HG03432 (cell line): ENCODE results near the gene FAHD1.

ENCODE experiments used
- ATAC-seq: cut with Tn5 transposase; IDR thresholded peaks from one replicate; pipeline ENCODE4 v1.9.1; 2021; ENCODE audit warnings: mild to moderate bottlenecking, moderate library complexity; ENCODE audit not compliant: unreplicated experiment

Gene FAHD1

DNA sequence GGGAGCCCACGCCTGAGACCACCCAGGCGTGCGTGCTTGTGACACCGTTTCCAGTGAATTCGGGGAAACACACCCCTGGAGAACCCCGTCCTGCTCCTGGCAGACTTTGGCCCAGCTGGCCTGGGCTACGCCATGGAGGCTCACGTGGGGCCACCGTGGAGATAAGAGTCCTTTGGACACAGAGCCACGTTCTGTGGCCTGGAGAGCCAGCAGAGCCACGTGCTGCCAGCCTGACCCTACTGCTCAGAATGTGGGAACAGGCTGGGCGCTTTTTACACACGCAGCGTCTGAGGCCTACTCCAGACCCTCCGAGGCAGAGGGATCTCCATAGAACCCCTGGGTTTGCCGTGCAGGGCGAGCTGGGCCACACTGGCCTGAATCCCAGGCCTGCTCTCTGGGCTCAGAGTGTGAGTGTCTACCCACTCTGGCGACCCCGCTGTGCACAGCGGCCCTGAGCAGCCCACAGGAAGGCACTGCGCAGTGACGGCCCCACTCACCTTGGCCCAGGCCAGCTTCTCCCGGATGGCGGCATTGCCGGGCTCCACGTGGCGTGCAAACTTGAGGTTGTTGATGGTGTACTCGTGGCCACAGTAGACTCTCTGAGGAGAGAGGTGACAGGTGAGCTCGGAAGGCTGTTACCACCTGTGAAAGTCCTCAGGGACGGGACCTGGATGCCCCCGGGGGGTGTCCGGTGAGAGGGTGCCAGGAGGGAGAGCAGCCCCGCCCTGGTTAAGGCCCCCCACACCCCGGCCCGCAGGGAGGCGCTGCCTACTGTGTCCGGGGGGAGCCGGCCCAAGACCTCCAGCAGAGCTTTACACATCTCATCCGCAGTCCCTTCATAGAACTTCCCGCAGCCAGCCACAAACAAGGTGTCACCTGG, 10.4 kb upstream of the FAHD1 start:
- no peak for ATAC-seq

DNA sequence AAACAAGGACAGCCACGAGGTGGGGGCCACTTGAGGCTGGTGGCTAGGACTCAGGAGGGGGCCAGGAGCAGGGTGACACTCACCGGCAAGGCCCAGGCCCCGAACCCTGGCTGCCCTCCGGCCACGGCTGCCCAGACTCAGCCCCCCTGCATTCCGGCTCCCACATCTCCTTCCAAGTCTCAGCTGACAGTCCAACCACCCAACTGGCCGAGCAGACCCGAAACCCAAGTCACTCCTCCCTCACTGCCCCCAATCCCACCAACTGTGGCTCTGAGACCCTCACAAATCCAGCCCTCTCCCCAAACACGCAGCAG, 9.8 kb upstream of the FAHD1 start:
- no peak for ATAC-seq

DNA sequence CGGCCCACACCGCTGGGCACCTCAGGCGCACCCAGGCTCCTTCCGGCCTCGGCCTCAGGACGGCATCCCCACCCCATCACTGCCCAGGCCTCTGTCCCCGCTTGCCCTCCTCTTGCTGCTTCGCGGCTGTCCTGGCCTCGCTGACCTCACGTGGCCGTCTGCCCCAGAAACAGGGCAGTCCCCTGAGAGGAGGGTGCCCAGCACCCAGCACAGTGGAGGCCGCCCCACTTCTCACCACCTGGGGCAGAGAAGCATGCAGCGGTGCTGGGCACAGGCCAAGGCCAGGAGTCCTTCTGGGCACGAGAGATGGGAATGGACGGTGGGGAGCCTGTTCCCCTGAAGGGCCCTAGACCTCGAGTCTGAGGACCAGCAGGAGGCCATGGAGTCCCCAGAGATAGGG, 9.3 kb upstream of the FAHD1 start:
- ATAC-seq, result no peak

DNA sequence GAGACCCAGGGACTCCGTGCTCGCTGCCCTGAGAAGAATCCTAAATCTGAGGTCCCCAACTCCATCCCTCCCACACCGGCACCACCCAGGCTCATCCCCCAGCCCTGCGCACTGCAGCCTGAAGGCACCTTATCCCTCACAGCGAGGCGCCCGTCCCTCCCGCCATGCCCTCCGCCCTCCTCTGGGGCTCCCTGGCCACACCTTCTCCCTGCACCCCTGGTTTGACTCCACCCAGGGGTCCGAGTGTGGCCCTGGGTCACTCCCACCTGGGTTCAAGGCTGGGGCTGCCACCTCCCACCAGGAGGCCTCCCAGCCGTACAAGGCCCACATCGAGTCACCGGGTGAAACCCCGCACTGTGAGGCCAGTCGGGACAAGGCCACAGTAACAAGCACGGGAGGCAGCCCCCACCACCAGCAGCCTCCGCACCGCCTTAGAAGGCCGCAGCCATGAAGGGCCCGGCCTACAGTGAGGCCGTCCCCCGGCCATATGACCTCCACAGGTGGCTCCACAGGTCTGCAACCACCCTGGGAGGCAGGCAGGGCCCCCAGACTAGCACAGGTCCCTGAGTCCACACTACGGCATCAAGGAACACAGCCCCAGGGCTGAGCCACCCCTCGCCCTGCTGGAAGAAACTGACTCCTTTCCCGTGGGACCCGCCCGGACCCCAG, 8.7 kb upstream of the FAHD1 start:
- no peak for ATAC-seq

DNA sequence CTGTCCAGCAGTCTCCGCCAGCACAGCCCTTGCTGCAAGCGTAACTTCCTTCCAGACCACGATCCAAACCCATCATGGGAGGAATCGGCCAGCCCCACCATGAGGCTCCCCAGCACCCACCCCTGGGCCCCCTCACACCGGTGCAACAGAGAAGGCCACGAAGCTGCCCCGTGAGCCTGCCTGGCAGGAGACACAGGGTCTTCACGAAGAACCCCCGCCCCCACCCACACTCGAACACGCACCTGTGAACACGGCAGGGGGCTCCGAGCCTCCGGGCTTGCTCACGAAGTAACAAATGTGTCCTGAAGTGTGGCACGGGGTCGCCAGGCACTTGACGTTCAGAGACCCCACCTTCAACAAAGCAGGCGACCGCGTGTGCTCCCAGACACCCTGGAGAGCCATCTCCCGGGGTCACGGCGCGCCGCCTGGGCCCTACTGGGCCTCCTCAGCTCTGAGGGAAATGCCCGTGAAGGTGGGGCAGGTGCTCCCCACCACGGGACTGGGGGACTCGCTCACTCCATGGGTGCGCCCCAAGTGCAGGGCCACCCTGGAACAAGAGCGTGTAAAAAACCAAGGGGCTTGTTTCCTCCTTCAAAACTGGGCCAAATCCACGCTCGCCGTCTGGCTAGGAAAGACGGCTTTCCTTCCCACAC, 8.0 kb upstream of the FAHD1 start:
- ATAC-seq, result no peak

DNA sequence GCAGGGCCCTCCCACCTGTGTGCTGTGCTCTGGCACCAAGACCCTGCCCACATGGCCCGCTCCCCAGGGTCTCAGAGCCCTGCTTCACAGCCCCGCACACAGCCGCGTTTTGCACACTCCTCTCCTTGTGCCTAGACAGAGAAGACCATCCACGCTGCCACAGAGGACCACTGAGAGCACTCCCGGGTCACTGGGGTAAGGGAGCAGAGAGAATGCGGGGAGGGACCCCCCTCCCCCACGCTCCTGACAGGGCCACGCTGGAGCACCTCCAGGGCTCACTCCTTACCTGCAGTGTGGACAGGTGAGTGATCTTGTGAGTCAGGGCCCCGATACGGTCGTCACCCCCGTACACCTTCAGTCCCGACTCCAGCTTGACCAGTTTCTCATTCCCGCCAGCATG, 7.4 kb upstream of the FAHD1 start:
- no peak for ATAC-seq

DNA sequence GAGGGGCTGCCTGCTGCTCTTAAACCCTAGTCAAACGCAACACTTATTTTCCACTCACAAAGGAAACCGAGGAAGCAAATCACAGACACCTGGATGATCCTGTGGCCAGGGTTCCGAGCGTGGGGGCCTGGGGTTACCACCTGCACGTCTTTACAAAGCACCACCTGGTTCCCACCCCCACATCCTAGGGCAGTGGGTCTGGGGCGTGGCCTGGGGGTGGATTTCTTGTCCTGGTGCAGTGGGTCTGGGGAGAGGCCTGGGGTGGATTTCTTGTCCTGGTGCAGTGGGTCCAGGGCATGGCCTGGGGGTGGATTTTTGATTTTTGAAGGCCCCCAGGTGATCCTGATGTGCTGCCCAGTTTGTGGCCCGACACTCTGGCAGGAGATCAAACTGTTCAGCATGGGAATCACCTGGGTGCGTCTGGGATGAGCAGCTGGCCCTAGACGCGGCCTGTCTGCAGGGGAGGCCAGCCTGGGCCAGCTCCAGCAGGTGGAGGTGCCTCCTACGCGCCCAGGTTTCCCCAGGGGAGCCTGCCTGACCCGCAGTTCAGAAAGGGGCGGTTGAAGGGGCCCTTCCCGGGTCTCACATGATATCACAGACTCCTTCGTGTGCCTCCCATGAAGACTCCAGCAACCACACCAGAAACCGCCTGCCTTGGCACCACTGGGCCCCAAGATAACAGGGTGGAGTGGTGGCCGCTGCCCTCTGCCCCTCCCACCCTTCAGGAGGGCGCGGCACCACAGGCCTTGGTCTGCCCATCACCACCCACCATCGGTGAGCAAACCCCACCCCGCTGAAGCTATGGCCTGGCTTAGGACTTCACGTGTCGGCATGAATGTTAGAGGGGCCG, 6.7 kb upstream of the FAHD1 start:
- no peak for ATAC-seq

DNA sequence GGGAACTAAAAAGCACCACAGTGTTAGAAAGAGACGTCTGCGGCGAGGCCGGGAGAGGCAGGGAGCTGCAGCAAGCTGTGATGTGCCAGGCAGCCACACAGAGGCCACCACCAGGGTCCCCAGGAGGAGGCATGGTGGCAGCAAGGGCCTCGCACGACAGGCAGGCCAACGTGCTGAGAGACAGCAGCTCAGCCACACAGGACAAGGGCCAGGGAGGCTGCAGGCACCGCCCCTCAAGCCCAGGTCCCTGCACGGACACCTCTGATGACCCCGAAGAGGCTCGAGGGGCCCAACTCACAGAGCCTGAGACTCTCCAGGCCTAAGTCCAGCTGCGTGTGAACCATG, 6.1 kb upstream of the FAHD1 start:
- no peak for ATAC-seq

DNA sequence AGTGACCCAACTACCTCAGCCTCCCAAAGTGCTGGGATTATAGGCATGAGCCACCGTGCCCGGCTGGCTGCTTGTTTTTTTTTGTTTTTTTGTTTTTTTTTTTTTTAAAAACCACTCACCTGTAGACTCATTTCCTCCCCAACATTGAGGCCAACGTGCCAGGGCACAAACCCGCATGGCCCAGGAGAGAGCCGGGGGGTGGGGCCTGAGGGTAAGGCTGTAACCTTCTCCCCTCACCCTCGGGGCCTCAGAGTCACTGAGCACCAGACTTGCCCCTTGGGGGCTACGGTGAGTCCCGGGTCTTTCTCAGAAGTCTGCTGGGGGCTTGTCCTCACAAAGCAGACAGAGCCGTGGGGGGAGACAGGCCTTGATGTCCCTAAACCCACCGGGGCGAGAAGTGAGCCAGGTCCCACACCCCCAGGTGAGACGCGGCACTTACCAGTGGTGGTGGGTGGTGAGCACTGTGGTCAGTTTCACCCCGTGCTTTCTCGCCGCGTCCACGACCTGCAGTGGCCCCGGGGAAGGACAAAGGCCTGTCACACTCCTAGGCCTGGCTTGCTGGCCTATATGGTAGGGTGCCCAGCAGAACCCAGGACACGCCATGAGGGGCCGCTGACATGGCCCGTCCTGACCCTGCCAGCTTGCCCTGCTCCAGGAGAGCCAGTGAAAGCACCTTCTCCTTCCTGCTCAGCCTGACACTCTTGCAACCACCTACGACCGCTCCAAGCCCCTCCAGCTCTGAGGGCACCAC, 5.0 kb upstream of the FAHD1 start:
- ATAC-seq, result no peak

DNA sequence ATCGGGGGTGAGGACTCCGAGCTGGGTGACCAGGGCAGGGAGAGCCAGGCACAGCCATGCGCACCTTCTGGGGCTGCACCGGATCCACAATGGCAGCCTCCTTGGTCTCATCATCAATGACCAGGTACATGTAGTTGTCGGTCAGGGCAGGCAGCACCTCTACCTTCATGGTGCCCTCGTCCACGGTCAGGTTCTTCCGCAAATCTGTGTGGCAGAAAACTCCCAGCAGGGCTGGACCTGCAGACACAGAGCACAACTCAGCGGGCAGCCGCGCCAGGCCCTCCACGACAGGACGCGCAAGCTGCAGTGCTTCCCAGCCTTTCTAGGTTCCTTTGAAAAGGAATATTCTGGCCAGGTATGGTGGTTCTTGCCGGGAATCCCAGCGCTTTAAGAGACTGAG, 4.2 kb upstream of the FAHD1 start:
- ATAC-seq, result no peak

DNA sequence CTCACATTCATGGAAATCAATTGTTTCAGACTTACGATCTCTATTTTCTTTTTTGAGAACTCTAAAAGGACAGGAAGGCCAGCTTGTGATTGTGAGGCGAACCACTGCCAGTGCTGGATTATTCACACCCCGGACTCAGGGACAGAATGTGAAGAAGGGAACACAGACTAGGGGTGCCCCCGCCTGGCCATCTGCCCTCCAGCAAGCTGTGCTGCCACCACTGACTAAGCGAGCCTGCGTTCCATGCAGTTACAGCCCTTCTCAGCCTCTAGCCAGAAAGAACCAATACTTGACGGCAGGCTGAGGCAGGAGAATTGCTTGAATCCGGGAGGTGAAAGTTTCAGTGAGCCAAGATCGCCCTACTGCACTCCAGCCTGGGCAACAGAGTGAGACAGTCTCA, 3.2 kb upstream of the FAHD1 start:
- ATAC-seq, result no peak

DNA sequence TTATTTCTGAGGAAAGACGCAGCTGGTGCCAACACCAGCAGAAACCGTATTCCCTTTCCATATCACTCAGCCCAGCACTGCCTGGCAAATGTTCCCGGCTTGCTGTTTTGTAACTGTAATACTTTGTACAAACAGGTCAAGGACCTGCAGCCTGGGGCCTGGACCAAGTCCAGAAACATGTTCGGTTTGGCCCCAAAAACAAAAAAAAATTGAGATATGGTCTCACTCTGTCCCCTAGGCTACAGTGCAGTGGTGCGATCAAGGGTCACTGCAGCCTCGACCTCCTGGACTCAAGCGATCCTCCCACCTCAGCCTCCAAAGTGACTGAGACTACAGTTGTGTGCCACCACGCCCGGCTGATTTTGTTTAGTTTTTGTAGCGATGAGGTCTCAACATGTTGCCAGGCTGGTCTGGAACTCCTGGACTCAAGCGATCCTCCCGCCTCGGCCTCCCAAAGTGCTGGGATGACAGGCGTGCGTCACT, 1.6 kb upstream of the FAHD1 start:
- no peak for ATAC-seq

DNA sequence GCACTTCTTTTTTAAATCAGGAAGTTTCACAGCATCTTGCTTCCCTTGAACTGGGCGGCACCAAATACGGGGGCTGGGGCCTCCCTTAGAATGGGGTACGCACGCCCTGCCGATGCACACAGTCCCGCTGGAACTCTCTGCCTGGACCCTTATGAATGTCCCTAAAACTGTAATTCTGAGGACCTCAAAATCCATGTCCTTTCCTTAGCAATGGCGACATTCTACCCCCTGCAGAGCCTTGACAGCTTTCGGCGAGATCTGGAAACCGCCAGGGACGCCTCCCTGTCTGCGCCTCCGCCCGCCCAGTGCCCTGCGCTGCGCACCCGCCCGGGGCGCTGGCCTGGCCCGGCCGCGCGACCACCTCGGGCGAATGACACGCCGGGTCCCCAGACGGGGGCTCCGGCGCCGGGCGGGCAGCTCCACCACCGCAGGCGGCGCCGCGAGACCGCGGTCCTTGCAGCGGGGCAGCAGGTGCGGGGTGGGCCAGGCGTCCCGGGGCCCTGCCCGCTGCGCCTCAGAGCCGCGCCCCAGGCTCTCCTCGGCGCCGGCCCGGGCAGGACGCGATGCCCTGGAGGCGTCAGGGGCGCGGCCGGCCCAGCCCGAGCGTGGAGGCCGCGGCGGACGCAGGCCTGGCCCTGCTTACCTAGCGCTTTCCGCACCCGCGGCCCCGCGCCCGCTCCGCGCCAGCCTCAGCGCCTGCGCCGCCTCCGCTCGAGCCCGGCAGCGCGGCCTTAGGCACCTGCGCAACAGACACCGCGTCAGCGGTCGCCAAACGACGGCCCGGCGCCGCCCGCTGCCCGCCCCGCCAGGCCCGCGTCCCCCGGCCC, 929 bp upstream of the FAHD1 start:
- ATAC-seq, result peak; percentile 53

DNA sequence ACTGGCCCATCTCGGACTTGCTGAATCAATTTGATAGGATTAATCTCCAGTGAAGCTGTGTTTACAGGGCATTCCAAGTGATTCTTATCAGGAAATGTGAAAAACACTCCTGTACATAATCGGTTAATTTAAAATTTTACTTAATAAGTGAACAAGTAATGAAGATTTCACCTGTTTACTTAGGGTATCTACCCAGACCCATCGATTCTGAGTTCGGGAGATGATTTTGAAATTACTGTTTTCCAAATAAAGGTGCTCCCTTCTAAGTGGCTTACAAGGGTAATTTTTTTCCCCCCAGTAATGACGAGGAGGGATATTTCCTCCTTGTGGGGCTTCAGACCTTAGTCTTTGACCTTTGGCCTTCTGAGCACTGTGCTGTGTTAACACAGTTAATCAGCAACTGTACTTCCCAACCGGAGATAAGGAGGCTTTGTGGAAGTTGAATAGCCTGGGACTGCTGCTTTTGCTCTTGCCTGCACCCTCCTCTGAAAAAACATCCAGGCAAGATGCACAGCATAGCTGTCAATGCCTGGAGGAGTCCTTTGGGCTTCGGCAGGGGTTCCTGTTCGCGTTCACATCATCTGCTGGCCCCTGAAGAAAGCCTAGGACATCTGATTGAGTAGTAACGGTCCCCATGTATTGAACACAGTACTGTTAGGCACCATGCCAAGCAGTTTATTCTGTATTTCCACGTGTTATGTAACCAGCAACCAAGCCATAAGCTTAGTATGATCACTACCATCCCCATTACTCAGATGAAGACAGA, 1.8 kb downstream of the FAHD1 start:
- no peak for ATAC-seq

DNA sequence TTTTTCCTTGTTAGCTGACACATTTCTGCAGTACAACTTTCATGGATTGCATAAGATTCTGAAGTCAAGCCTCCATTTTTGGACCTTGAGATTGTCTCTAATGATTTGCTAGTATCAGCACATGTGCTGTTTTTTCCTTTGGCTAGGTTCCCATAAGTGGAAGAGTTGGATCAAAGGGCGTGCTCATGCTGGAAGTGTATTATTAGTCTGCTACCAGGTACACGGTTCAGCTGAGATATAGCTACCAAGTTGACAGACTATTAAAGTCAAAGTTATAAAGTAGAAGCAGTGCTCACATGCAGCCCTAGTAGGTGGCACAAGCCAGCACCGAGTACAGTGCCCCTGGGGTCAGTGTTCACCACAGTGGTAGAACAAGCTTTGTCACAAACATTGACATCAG, 3.2 kb downstream of the FAHD1 start:
- ATAC-seq, result no peak

DNA sequence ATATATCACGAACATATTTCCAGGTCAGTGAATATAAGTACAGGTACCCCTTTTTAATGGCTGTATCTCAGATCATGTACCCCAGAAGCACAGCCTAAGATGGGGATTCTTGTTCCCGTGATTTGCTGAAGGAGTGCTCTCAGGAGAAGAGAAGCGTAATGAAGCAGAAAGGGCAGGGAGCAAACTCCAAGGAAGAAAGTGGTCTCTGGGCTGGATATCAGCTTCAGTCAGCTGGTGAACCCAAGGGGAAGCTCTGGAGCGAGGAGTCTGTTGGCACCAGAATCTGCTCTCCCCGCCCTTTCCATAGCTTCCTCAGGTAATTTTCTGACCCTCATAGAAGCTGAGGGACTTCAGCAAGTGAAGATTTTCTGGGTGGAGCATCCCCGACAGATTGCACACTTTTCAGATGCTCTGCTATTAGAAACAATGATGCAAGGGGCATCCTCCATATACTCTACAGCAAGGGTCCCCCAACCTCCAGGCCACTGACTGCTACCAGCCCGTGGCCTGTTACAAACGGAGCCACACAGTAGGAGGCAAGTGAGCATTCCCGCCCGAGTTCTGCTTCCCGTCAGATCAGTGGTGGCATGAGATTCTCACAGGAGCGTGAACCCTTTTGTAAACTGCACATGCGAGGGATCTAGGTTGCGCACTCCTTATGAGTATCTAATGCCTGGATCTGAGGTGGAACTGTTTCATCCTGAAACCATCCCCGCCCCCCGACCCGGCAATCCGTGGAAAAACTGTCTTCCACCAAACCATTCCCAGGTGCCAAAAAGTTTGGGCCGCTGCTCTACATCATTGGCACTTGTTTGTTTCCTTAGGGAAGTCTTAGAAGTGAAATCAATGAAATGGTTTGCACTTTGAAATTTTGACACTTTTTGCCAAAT, 4.4 kb downstream of the FAHD1 start:
- no peak for ATAC-seq

DNA sequence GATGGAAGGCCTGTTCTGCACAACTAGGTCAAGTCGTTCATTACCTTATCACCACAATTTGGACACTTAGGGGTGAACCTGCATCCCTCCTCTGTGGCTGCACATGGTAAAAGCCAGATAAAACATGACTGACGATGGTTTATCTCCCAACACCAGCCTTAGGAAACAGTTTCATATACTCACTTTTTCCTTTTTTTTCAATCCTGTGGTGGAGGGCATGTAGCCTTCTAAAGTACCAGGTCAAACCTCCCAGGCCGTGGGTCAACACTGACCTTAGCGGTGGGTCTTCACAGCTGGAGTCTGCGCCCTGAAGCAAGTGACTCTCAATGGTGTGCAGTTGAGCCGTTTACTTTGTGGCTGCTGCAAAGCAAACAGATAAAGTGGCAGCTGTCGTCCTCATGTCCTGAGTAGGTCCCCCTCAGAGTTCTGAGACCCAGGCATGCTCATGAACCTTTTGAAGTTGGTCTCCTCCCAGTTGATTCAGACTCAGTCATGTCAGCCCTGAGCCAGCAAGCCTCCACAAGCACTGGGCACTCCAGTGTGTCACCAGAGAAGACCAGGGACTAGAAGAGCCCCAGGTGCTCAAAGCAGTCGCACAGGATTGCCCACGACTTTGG, 5.9 kb downstream of the FAHD1 start:
- no peak for ATAC-seq
